PFSK-1 (cell line): ENCODE results near the gene OR6Q1.

Experiments used
- POLR2AphosphoS5 ChIP-seq: IDR thresholded peaks from 2 replicates; pipeline ENCODE4 v1.6.1; 2012; ENCODE audit warnings: low read depth, mild to moderate bottlenecking, control low read depth, low read length, moderate library complexity
- SIN3A ChIP-seq: IDR thresholded peaks from 2 replicates; pipeline ENCODE4 v1.6.1; 2012; ENCODE audit warnings: mild to moderate bottlenecking, low read length, moderate library complexity, borderline replicate concordance; ENCODE audit not compliant: insufficient read depth
- TF ChIP-seq, protein P1 (sequence below), 2 experiments: IDR thresholded peaks; 2 replicates each; pipeline versions ENCODE4 v1.6.1 to v1.8.0; 2011 to 2012; ENCODE audit warnings: low read depth in 2 of 2, low read length in 2 of 2, control low read depth in 1 of 2, inconsistent platforms in 1 of 2, mild to moderate bottlenecking in 1 of 2, moderate library complexity in 1 of 2; ENCODE audit not compliant: insufficient read depth in 1 of 2

DNA sequence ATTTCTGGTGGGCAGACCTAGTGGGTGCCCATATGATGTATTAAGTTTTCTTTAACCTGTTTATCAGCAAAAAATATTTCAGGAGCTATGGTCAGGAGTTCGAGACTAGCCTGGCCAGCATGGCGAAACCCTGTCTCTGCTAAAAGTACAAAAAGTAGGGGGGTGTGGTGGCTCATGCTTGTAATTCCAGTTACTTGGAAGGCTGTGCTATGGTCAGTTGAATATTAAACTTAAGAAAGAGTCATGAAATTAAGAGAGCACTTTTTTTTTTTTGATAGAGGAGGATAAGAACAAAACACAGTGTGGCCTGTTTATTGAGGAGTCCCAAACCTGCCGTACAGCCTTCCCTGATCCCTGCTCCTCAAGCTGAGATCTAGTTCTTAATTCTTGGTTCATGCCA is 29.8 kb downstream of the OR6Q1 start:
- TF ChIP-seq, protein P1, sequence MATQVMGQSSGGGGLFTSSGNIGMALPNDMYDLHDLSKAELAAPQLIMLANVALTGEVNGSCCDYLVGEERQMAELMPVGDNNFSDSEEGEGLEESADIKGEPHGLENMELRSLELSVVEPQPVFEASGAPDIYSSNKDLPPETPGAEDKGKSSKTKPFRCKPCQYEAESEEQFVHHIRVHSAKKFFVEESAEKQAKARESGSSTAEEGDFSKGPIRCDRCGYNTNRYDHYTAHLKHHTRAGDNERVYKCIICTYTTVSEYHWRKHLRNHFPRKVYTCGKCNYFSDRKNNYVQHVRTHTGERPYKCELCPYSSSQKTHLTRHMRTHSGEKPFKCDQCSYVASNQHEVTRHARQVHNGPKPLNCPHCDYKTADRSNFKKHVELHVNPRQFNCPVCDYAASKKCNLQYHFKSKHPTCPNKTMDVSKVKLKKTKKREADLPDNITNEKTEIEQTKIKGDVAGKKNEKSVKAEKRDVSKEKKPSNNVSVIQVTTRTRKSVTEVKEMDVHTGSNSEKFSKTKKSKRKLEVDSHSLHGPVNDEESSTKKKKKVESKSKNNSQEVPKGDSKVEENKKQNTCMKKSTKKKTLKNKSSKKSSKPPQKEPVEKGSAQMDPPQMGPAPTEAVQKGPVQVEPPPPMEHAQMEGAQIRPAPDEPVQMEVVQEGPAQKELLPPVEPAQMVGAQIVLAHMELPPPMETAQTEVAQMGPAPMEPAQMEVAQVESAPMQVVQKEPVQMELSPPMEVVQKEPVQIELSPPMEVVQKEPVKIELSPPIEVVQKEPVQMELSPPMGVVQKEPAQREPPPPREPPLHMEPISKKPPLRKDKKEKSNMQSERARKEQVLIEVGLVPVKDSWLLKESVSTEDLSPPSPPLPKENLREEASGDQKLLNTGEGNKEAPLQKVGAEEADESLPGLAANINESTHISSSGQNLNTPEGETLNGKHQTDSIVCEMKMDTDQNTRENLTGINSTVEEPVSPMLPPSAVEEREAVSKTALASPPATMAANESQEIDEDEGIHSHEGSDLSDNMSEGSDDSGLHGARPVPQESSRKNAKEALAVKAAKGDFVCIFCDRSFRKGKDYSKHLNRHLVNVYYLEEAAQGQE (IDR thresholded peaks at IDR 0.05; ENCODE audit: insufficient read depth in 1 of 2, low read depth in 2 of 2, low read length in 2 of 2) = no peak
- no peak for TF ChIP-seq POLR2AphosphoS5
- no peak for TF ChIP-seq SIN3A
